ENCODE data around the gene EIF1AX. TPM values are rescaled to one million over a fixed set of nuclear protein-coding genes. Genes with fewer than 3 reads are reported as not detected.
A peak's percentile ranks its signal among the peaks of the same experiment; 100 is the strongest.
"Not testable (repeated sequence)": the region's sequence is repeated elsewhere in the genome, so short reads cannot be mapped to it uniquely, and the experiment has no call there.

Gene EIF1AX
- total RNA-seq, 1 donor from 2014 or later, result 56.3 TPM

DNA sequence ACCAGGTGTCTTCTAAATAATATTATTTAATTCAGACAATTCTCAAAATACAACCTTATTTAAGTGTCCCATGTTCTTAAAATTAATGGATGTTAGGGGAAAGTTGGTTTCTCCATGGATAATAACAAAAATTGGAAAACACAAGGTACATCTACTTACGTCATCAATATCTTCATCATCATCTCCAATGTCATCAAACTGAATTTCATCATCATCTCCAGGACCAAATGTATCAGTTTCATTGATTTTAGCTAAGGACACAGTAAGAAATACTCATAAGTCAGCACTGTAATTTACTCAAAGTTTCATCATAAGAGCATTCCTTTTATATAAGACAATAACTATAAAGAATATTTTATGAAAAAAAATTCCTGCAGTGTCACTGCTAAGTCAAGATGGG, 11.3 kb downstream of the EIF1AX start:
- no peak overlapping the region for H3K27ac Mint-ChIP-seq (ENCODE audit: unreplicated experiment)
- H3K36me3 Mint-ChIP-seq (ENCODE audit: low read depth, unreplicated experiment), result no peaks in the 10 kb centered on the region

DNA sequence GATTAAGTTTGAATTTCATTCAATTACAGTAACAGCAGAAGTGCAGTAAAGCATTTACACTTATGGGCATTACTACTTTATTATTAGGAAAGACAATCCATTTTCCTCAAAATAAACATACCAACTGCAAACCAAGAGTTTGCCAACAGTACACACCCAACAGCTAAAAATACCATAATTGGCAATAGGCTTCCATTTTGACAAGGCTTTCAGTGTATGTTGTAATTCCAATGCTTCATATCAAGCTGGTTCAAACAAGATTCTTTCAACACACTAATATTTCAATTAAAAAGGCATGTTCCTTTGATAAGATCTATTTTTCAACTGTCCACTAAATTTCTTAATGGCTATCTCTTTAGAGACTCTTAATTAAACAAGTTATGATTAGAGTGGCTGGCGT, 12.1 kb downstream of the EIF1AX start:
- Mint-ChIP-seq H3K9me3 (ENCODE audit: unreplicated experiment) (no peaks in the 10 kb centered on the region), H3K27ac (ENCODE audit: unreplicated experiment) (no peak overlapping the region), H3K27me3 (ENCODE audit: unreplicated experiment) (no peaks in the 10 kb centered on the region), H3K4me3 (ENCODE audit: unreplicated experiment) (no peak overlapping the region), H3K36me3 (ENCODE audit: low read depth, unreplicated experiment) (no peaks in the 10 kb centered on the region), H3K4me1 (ENCODE audit: unreplicated experiment) (no peaks in the 10 kb centered on the region)
- TF ChIP-seq, protein P1, sequence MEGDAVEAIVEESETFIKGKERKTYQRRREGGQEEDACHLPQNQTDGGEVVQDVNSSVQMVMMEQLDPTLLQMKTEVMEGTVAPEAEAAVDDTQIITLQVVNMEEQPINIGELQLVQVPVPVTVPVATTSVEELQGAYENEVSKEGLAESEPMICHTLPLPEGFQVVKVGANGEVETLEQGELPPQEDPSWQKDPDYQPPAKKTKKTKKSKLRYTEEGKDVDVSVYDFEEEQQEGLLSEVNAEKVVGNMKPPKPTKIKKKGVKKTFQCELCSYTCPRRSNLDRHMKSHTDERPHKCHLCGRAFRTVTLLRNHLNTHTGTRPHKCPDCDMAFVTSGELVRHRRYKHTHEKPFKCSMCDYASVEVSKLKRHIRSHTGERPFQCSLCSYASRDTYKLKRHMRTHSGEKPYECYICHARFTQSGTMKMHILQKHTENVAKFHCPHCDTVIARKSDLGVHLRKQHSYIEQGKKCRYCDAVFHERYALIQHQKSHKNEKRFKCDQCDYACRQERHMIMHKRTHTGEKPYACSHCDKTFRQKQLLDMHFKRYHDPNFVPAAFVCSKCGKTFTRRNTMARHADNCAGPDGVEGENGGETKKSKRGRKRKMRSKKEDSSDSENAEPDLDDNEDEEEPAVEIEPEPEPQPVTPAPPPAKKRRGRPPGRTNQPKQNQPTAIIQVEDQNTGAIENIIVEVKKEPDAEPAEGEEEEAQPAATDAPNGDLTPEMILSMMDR (IDR thresholded peaks at IDR 0.05; ENCODE audit: unreplicated experiment), result no peak
- no peak for DNase-seq (ENCODE audit: low spot score)

More for the DNA sequence above, 11.3 kb downstream of the EIF1AX start:
- no peaks in the 10 kb centered on the region for H3K9me3 Mint-ChIP-seq (ENCODE audit: unreplicated experiment)
- H3K4me3 Mint-ChIP-seq (ENCODE audit: unreplicated experiment), result no peak overlapping the region
- TF ChIP-seq, protein P1 (IDR thresholded peaks at IDR 0.05; ENCODE audit: unreplicated experiment), result no peak
- no peak for DNase-seq (ENCODE audit: low spot score)
- no peaks in the 10 kb centered on the region for H3K4me1 Mint-ChIP-seq (ENCODE audit: unreplicated experiment)
- no peaks in the 10 kb centered on the region for H3K27me3 Mint-ChIP-seq (ENCODE audit: unreplicated experiment)

DNA sequence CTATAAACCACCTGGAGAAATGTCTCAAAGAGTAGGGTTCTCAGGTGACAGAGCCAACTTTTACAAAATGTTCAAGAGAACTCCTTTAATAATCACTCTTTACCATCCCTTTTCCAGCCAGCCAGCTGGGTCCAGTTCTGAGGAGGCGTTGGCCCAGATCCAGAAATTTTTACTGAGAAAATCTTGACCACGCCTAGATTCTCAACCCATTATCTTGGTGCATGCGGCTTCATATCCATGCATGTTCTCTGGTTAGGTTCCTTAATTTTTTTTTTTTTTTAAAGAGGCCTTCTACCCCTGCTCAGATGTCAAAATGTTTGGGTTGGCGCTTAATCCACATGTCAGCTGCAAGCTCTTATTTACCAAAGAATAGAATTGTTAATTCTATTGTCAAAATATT, 13.0 kb downstream of the EIF1AX start:
- H3K4me1 Mint-ChIP-seq (ENCODE audit: unreplicated experiment), result no peaks in the 10 kb centered on the region
- no peaks in the 10 kb centered on the region for H3K36me3 Mint-ChIP-seq (ENCODE audit: low read depth, unreplicated experiment)
- H3K27me3 Mint-ChIP-seq (ENCODE audit: unreplicated experiment), result no peaks in the 10 kb centered on the region
- TF ChIP-seq, protein P1 (IDR thresholded peaks at IDR 0.05; ENCODE audit: unreplicated experiment), result no peak
- no peak overlapping the region for H3K27ac Mint-ChIP-seq (ENCODE audit: unreplicated experiment)
- no peaks in the 10 kb centered on the region for H3K9me3 Mint-ChIP-seq (ENCODE audit: unreplicated experiment)
- H3K4me3 Mint-ChIP-seq (ENCODE audit: unreplicated experiment), result no peak overlapping the region
- DNase-seq (ENCODE audit: low spot score), result no peak

DNA sequence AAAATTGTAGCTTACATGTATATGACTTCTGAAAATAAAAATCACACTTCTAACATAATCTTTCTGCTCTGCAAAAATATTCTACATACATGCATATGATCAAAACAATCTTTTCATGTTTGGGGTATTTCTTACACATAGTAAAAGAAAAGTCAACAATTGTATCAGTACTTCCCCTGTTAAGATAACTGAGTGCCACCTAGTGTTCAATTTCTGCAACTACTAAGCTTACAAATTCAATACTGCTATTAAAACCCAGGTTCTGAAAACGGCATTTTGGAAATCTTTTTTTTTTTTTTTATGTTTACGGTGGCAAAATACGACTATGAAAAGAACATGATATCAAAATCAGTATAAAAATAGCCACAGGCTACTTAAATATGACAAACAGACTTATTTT, 14.2 kb downstream of the EIF1AX start:
- DNase-seq (ENCODE audit: low spot score); H3K27me3 Mint-ChIP-seq (ENCODE audit: unreplicated experiment); H3K4me1 Mint-ChIP-seq (ENCODE audit: unreplicated experiment); H3K9me3 Mint-ChIP-seq (ENCODE audit: unreplicated experiment); H3K4me3 Mint-ChIP-seq (ENCODE audit: unreplicated experiment); H3K36me3 Mint-ChIP-seq (ENCODE audit: low read depth, unreplicated experiment); H3K27ac Mint-ChIP-seq (ENCODE audit: unreplicated experiment): not testable (repeated sequence)
- TF ChIP-seq, protein P1 (IDR thresholded peaks at IDR 0.05; ENCODE audit: unreplicated experiment), result peak; percentile 14

DNA sequence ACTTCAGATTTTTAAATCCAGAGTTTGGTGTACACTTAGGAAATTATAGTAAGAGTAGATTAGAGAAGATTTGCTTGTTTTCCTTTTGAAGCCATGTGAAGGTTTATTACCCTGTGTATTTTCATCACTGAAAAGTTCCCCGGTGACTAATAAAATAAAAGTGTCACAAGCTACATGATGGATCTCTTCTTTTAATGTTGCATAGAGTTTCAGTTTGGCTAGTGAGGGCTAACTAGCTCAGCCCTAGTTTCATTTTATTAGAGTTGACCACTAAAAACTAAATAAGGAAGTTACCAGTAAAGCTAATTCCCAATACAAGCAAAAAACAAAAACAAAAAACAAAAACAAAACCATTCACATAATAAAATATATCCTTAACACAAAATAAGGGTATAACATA, 14.8 kb downstream of the EIF1AX start:
- not testable (repeated sequence) for H3K27ac Mint-ChIP-seq (ENCODE audit: unreplicated experiment); H3K4me1 Mint-ChIP-seq (ENCODE audit: unreplicated experiment); DNase-seq (ENCODE audit: low spot score); H3K4me3 Mint-ChIP-seq (ENCODE audit: unreplicated experiment); H3K27me3 Mint-ChIP-seq (ENCODE audit: unreplicated experiment); H3K36me3 Mint-ChIP-seq (ENCODE audit: low read depth, unreplicated experiment); H3K9me3 Mint-ChIP-seq (ENCODE audit: unreplicated experiment)
- TF ChIP-seq, protein P1 (IDR thresholded peaks at IDR 0.05; ENCODE audit: unreplicated experiment), result peak; percentile 6
